Forelimb muscle (tissue), 1 donor: ENCODE results near the gene SLC51B. TPM values are rescaled to one million over a fixed set of nuclear protein-coding genes. Genes with fewer than 3 reads are reported as not detected.
"Not testable (repeated sequence)": the region's sequence is repeated elsewhere in the genome, so short reads cannot be mapped to it uniquely, and the experiment has no call there.

Experiments
- DNase-seq: peaks from one replicate; pipeline ENCODE4 v3.0.0-alpha.2; 2013; ENCODE audit warnings: low read depth
- polyA plus RNA-seq: library from polyadenylated mRNA; unstranded; fragments of 120-200 nt; gene quantifications from one replicate; pipeline ENCODE4 v1.2.1, GENCODE V29; 2013; ENCODE audit not compliant: insufficient read length

Gene SLC51B
- polyA plus RNA-seq, 1 donor, result 1.3 TPM

- no peak for DNase-seq
Observed at GRCh38 chr15:65041787-65042186, 3.4 kb upstream of the SLC51B start.

DNA sequence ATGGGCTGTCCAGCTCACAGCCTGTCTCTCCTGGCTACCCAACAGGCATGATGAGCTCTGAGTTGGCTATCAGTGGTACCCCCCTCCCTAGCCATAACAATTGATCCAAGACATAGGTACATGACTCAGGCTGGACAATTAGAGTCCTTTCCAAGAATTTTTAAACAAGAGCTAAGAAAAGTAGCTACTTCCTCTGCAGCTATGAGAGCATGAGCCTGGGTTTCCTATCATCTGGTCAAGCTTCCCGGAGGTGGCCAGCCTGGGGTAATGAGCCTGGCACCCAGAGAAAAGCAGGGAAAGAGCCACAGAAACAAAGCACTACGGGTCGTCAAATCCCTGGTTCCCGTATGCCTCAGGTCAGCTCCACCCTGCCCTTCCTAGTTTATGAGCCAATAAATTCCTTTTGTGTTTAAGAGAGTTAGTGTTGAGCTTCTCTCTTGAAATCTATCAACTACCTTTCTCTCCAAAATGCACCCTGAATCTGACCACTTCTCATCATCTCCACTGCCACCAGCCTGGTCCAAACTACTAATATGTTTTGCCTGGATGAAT is 2.3 kb upstream of the SLC51B start:
- no peak for DNase-seq

DNA sequence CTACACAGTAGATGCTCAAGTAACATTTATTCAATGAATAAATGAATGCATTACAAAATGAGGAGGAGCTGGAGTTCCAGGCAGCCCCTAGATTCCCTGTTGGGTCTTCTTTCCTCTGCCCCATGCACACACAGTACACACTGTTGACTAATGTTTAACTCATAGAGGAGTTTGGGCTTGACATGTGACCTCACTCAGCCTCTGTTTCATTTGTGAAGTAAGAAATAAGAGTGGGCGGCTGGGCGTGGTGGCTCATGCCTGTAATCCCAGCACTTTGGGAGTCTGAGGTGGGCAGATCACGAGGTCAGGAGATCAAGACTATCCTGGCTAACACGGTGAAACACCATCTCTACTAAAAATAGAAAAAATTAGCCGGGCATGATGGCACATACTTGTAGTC is 969 bp upstream of the SLC51B start:
- not testable (repeated sequence) for DNase-seq

DNA sequence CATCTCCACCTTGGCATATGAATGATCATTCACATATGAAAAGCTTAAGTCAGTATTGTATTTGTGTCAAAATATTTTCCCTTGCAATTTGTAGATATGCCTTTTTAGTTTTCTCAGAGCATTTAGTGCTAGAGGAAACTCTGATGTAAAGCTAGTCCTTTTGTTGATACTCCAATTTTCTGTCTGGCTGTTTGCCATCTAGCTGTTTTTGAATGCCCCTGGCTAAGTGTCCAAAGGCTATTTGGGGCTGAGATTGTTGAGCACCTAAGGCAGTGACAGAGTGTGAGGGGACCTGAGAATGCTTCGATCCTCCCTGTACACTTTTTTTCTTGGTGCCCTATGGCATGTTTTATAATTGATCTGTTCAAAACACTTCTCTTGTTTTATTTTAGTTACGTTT is 3.1 kb downstream of the SLC51B start:
- DNase-seq, result no peak

GRCh38 chr15:65049418-65049840 is 4.2 kb downstream of the SLC51B start:
- peak; percentile 68 for DNase-seq

DNA sequence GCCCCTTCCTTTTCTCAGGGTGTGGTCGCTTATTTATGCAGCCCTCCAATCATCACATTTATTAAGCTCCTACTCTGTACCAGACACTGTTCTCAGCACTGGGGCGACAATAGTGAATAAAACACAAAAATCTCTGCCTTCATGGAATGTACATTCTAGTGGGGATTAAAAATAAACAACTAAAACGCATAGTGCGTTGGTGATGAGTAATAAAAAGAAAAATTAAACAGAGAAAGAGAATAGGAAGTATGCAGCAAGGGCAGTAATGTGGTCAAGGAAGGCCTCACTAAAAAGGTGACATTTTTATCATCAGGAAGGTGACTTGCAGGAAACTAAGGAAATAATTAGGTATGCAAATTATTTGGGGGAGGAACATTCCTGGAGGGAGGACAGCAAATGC is 5.1 kb downstream of the SLC51B start:
- DNase-seq, result no peak

DNA sequence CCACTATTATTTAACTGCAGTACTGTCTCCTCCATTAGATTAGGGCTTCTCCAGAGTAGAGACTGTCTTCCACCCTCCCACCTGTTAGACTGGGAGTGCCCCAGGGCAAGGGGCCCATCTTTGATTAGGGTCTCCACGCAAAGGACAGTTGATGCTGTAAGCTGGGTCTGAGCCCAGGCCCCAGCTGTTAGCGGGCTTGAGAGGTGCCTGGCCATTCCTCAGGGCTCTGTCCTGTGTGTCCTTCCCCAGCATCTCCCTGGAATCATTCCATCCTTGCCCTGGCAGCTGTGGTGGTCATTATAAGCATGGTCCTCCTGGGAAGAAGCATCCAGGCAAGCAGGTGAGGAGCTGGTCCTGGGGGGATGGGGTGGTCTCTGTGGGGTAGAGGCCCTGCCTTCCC is 6.1 kb downstream of the SLC51B start:
- DNase-seq, result no peak

- no peak for DNase-seq
Observed at GRCh38 chr15:65052956-65053355, 7.8 kb downstream of the SLC51B start.

GRCh38 chr15:65054333-65055200 is 9.4 kb downstream of the SLC51B start:
- DNase-seq, result no peak

DNA sequence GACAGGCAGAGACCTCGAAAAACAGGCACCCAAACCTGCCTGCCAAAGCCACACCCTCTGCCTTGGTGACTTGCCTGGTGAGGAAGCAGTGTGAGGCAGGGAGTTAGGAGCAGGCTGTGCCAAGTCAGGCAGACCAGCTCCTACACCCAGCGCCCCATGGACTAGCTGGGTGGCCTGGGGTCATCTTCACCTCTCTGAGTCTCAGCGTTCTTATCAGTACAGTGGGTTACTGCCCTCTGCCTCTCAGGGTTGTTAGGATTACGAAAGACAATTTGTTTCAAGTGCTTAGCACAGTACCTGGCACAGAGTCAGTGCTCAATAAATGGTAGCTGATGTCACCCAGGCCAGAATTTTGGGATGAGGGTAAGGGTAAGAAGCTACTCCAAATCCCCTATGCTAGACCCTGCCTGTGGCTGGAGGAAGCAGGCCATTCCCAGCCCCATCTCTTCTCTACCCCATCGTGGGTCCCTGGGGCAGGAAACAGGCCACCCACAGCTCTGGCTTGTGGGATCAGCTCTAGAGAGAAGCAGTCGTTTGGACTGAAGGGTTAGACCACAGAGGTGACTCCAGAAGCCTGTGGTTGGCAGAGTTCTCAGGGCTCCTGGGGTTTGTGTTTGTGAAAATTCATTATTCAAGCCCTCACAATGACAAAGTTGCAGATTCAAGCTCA is 10.1 kb downstream of the SLC51B start:
- DNase-seq, result no peak

- no peak for DNase-seq
Observed at GRCh38 chr15:65056106-65056505, 10.9 kb downstream of the SLC51B start.

- no peak for DNase-seq
Observed at GRCh38 chr15:65056868-65057548, 11.8 kb downstream of the SLC51B start.

DNA sequence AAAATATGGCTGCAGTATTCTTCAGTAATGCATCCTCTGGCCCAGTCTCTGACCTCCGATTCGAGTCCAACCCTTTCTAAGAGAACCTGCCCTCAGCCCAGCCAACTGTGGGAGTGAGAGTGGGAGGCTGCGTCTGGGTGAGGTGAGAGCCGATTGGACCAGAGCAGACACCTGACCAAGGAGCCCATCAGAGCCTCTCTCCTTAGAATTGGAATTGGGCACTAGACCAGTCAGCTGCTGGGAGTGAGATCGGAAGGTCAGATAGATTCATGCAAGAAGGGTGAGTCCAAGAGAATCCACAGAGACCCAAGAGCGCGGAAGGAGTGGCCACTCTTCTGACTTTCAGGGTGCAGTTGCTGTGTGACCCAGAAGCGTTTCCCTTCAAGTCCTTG is 12.4 kb downstream of the SLC51B start:
- no peak for DNase-seq

DNA sequence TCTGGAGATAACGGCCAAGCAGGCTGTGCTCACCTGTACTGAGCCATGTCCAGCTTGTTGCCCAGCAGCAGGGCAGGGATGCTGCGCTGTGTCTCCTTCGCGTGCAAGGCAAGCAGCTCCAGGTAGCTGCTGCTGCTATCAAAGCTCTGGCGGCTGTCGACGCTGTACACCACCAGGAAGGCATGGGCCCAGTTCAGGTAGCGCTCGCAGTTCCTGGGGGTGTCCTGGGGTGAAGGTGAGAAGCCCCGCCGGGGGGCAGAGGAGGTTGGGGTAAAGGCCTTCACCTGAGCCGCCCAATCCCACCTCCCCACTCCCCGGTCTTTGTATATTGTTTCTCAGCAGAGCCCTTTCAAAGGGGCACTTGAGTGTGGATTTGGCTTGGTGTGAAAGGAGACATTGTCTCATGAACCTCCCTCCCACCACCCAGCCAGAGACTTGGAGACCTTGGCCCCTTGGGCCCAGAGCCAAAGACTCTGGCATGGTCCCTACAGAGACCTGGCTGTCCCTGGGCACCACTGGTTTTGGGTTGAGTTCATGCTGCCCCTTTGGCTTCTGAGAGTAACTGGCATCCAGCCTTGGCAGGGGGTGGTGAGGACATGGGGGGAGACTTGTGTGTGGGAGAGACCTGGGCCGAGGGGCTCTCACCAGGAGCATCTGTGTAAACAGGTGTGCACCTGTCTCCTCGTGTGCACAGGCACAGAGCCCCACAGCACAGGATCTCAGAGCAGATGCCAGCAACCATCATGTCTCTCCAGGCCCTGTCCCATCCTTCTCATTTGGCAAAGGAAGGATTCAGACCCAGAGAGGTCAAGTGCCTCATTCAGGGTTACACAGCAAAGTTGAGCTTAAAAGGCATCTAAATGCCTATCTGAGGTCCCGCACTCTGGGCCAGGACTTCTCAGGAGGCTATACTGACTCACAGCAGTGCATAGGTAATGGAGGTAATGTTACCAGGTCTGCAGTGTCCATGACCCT is 13.5 kb downstream of the SLC51B start:
- DNase-seq, result no peak

DNA sequence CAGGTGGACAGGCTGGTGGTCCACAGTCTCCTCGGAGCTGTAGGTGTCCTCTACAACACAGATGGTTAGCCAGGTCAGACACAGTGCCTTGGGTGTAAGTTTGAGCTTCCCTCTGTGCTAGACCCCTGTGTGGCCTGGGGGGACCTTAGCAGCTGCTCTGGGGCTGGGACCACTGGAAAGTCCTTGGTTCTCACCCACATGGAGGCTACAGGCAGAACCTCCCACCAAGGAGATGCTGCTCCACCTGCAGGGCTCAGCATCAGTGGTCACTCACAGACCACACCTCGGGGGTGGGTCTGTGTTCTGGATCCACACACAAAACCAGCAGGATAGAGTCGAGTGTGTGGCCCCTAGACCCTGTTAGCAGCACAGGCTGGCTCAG is 14.2 kb downstream of the SLC51B start:
- no peak for DNase-seq

- no peak for DNase-seq
Observed at GRCh38 chr15:65059931-65060596, 14.9 kb downstream of the SLC51B start.

DNA sequence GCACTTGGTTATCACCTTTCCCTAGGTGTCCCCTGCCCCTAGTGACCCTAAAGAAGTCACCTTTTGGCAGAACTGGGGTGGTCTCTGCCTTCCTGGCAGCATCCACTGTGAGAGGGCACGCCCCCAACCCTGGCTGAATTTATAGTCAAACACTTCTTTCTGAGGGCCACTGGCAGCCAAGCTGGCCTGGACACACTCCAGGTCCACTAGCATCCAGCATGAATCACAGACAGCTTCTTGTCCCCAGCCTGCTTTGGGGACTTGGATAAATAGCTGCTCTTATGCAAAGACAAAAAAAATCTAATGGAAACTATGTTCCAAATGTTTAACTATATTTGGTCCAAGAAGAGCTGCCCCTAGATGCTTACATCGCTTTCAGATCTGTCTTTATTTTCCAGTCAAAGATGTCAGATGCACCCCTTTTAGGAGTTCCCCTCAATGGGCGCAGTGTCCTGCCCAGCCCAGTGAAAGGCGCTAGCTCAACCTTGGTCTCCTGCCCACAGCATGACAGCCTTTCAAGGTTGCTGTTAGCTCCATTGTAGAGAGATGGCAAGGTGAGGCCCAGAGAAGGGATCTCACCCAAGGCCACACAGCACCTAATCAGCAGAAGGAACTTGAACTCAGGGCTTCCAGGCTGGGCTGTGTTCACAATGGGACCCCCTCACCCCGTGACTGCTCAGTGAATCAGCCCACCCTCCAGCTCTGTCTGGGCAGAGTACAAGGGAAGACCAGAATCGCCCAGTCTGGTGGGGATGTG is 15.6 kb downstream of the SLC51B start:
- DNase-seq, result no peak

- no peak for DNase-seq
Observed at GRCh38 chr15:65062061-65062460, 16.9 kb downstream of the SLC51B start.

DNA sequence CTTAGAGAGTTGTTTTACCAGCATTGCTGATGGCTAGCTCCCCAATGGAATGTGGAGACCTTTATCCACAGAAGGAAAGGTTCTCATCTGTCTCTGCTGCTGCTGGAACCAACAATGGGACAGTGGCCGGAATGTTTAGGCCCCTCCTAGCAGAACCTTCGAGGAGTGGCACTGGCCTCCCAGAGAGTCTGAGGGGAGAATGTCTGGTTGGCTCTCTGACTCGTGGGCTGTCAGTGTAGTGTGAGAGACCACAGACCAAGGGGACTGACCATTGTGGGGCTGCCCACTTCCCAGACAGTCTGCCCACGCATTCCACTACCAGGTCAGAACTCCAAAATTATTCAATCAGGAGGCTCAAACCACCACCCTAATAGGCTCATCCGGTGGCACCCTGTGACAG is 17.5 kb downstream of the SLC51B start:
- no peak for DNase-seq
